KMS-11 (cell line): Measurements from ENCODE around the gene SLC25A39.
"Not testable (repeated sequence)": the region's sequence is repeated elsewhere in the genome, so short reads cannot be mapped to it uniquely, and the experiment has no call there.

Experiments used
- H2AFZ ChIP-seq: fragments of 200-600 bp; sonication (generic); 2 replicates; pipeline ENCODE4 v1.6.1; 2016; ENCODE audit warnings: antibody characterized with exemption, mixed run types, low read depth
- H3K27ac ChIP-seq: fragments of 200-600 bp; sonication (generic); 2 replicates; pipeline ENCODE4 v1.6.1; 2016; ENCODE audit warnings: mild to moderate bottlenecking, mixed run types
- H3K27me3 ChIP-seq: fragments of 200-600 bp; sonication (generic); 2 replicates; pipeline ENCODE4 v1.6.1; 2017; ENCODE audit warnings: mild to moderate bottlenecking, low read depth, mixed run types, moderate library complexity; ENCODE audit not compliant: insufficient read depth
- H3K36me3 ChIP-seq: fragments of 200-600 bp; sonication (generic); 2 replicates; pipeline ENCODE4 v1.6.1; 2017; ENCODE audit warnings: mild to moderate bottlenecking, mixed run types; ENCODE audit not compliant: insufficient read depth
- H3K4me1 ChIP-seq: fragments of 200-600 bp; sonication (generic); 2 replicates; pipeline ENCODE4 v1.6.1; 2016; ENCODE audit warnings: mild to moderate bottlenecking, low read depth, mixed run types; ENCODE audit not compliant: poor library complexity, severe bottlenecking
- H3K4me2 ChIP-seq: fragments of 200-600 bp; sonication (generic); 2 replicates; pipeline ENCODE4 v1.7.0; 2016; ENCODE audit warnings: mild to moderate bottlenecking, mixed run types
- H3K4me3 ChIP-seq: fragments of 200-600 bp; sonication (generic); IDR thresholded peaks from 2 replicates; pipeline ENCODE4 v1.6.1; 2017; ENCODE audit warnings: low read depth, low read length, mixed read lengths; ENCODE audit not compliant: insufficient read depth
- H3K79me2 ChIP-seq: fragments of 200-600 bp; sonication (generic); 2 replicates; pipeline ENCODE4 v1.6.1; 2016; ENCODE audit warnings: low read depth, mixed run types; ENCODE audit not compliant: insufficient read depth
- H3K9ac ChIP-seq: fragments of 200-600 bp; sonication (generic); 2 replicates; pipeline ENCODE4 v1.6.1; 2016; ENCODE audit warnings: mild to moderate bottlenecking, mixed run types
- H4K20me1 ChIP-seq: fragments of 200-600 bp; sonication (generic); 2 replicates; pipeline ENCODE4 v1.6.1; 2016; ENCODE audit warnings: mild to moderate bottlenecking, mixed run types; ENCODE audit not compliant: insufficient read depth
- CTCF ChIP-seq: fragments of 200-600 bp; sonication (generic); conservative IDR thresholded peaks from 2 replicates; pipeline ENCODE4 v1.6.1; 2017; ENCODE audit warnings: low read depth, mild to moderate bottlenecking, antibody characterized with exemption, low read length, moderate library complexity, mixed read lengths

Gene SLC25A39

GRCh38 chr17:44345454-44346026, 20.9 kb upstream of the SLC25A39 start:
- peak overlapping the region; percentile 25; the same call in 1 of the 2 replicates for H3K9ac ChIP-seq
- H4K20me1 ChIP-seq = no peaks in the 10 kb centered on the region
- peak overlapping the region; percentile 30 for H3K4me3 ChIP-seq
- peak; percentile 67 for TF ChIP-seq CTCF
- H3K79me2 ChIP-seq = no peaks in the 10 kb centered on the region
- H3K27ac ChIP-seq = no peak overlapping the region; the same call in 1 of the 2 replicates
- H3K27me3 ChIP-seq = peaks cover 3% of the 10 kb centered on the region; the same call in 1 of the 2 replicates
- peaks cover 22% of the 10 kb centered on the region for H3K4me1 ChIP-seq
- H3K4me2 ChIP-seq = peak overlapping the region; percentile 91
- peak overlapping the region; percentile 88 for H2AFZ ChIP-seq
- H3K36me3 ChIP-seq = no peaks in the 10 kb centered on the region

- peak within 1 kb of the TSS; percentile 88 for H2AFZ ChIP-seq
These were observed 20.4 kb upstream of the SLC25A39 start, which contains the start of gene GRN for GRCh38 chr17:44344939-44345453. TSS of gene GRN (plus strand) at chr17:44345302. CDS start at chr17:44349165, 3,863 bp downstream.

GRCh38 chr17:44343510-44344209, 19.0 kb upstream of the SLC25A39 start:
- Histone ChIP-seq H2AFZ (peak overlapping the region; percentile 88; the same call in 1 of the 2 replicates), H3K36me3 (no peaks in the 10 kb centered on the region), H3K4me2 (no peak overlapping the region; the same call in 1 of the 2 replicates), H4K20me1 (no peaks in the 10 kb centered on the region), H3K79me2 (no peaks in the 10 kb centered on the region), H3K4me3 (no peak overlapping the region), H3K27ac (no peak overlapping the region), H3K9ac (no peak overlapping the region), H3K27me3 (peaks cover 3% of the 10 kb centered on the region; the same call in 1 of the 2 replicates), H3K4me1 (peaks cover 22% of the 10 kb centered on the region)
- TF ChIP-seq CTCF = no peak

More at GRCh38 chr17:44344939-44345453, 20.4 kb upstream of the SLC25A39 start, which contains the start of gene GRN:
- no peaks in the 10 kb centered on the region for H3K79me2 ChIP-seq
- H4K20me1 ChIP-seq = no peaks in the 10 kb centered on the region
- H3K4me2 ChIP-seq = peak within 1 kb of the TSS; percentile 91
- H3K4me1 ChIP-seq = peaks cover 22% of the 10 kb centered on the region
- no peaks in the 10 kb centered on the region for H3K36me3 ChIP-seq
- TF ChIP-seq CTCF = no peak
- H3K27ac ChIP-seq = no peak within 1 kb of the TSS; the same call in 1 of the 2 replicates
- peak within 1 kb of the TSS; percentile 30 for H3K4me3 ChIP-seq
- H3K9ac ChIP-seq = peak within 1 kb of the TSS; percentile 25; the same call in 1 of the 2 replicates
- peaks cover 3% of the 10 kb centered on the region; the same call in 1 of the 2 replicates for H3K27me3 ChIP-seq

- H3K36me3 ChIP-seq, H3K4me2 ChIP-seq, H3K4me1 ChIP-seq, H2AFZ ChIP-seq, H3K27me3 ChIP-seq, H3K4me3 ChIP-seq, H3K79me2 ChIP-seq, H3K9ac ChIP-seq, H3K27ac ChIP-seq, H4K20me1 ChIP-seq: not testable (repeated sequence)
These were observed 15.9 kb upstream of the SLC25A39 start for GRCh38 chr17:44340553-44340952.
